Body of pancreas (tissue), 4 donors: Measurements from ENCODE around the gene DCAF11. TPM values are rescaled to one million over a fixed set of nuclear protein-coding genes. Genes with fewer than 3 reads are reported as not detected.
A peak's percentile ranks its signal among the peaks of the same experiment; 100 is the strongest.
"Not testable (repeated sequence)": the region's sequence is repeated elsewhere in the genome, so short reads cannot be mapped to it uniquely, and the experiment has no call there.

ENCODE experiments used
- ATAC-seq: fragments of 150-250 bp; one replicate; pipeline ENCODE4 v1.9.1; 2016
- DNase-seq, 4 donors: peaks; one replicate each; pipeline ENCODE4 v3.0.0-alpha.2; 2019
- H3K27ac ChIP-seq, 4 donors: fragments of 200-600 bp; sonication (generic); 1 replicate in 3 of 4; 2 replicates in 1 of 4; pipeline versions ENCODE4 v1.5.1 to v1.6.1; 2016 to 2019; ENCODE audit warnings: mild to moderate bottlenecking in 1 of 4, mixed read lengths in 1 of 4, moderate library complexity in 1 of 4
- H3K27me3 ChIP-seq, 2 donors: fragments of 200-600 bp; sonication (generic); one replicate each; pipeline ENCODE4 v1.6.0; 2016; ENCODE audit warnings: mild to moderate bottlenecking in 1 of 2
- H3K36me3 ChIP-seq, 2 donors: fragments of 200-600 bp; sonication (generic); replicated peaks in 1 of 2; 2 replicates each; pipeline ENCODE4 v1.5.1; 2016; ENCODE audit warnings: low read depth in 2 of 2; ENCODE audit not compliant: insufficient read depth in 1 of 2
- H3K4me1 ChIP-seq: fragments of 200-600 bp; sonication (generic); one replicate; pipeline ENCODE4 v1.6.0; 2016
- H3K4me3 ChIP-seq, 2 donors: fragments of 200-600 bp; sonication (generic); 1 replicate in 1 of 2; 2 replicates in 1 of 2; pipeline ENCODE4 v1.5.1; 2016 to 2019
- H3K9me3 ChIP-seq, 3 donors: fragments of 200-600 bp; sonication (generic); 1 replicate in 2 of 3; 2 replicates in 1 of 3; pipeline ENCODE4 v1.5.1; 2016
- POLR2A ChIP-seq, 3 donors: fragments of 450-650 bp; IDR thresholded peaks; one replicate each; pipeline ENCODE4 v1.6.1; 2016; ENCODE audit warnings: antibody characterized with exemption in 3 of 3, mild to moderate bottlenecking in 2 of 3
- WGBS, 2 donors: methylation state at CpG; one replicate each; pipeline ENCODE4 v1.1.5; 2017; 5-methylcytosine and 5-hydroxymethylcytosine counted together
- intact Hi-C: fragments of 100-400 bp; cut with DNase I; formaldehyde crosslinking; loops from one replicate; pipeline ENCODE4 v1.15.1; 2023
- total RNA-seq, 2 donors: library from RNA; depleted of rRNA; stranded (reverse); fragments of >200 nt; gene quantifications; one replicate each; pipeline ENCODE4 v1.1.0, GENCODE V29; 2016
- TF ChIP-seq, protein P1 (sequence below), 7 experiments: fragments of 450-650 bp in 4 of 7; fragments of 200-600 bp in 3 of 7; sonication (generic) in 3 of 7; IDR thresholded peaks; one replicate each; pipeline ENCODE4 v1.5.1; 2016 to 2019; ENCODE audit warnings: antibody characterized with exemption in 7 of 7

DCAF11 gene
- total RNA-seq, 2 donors from 2014 or later = 77.1 to 128 TPM

DNA sequence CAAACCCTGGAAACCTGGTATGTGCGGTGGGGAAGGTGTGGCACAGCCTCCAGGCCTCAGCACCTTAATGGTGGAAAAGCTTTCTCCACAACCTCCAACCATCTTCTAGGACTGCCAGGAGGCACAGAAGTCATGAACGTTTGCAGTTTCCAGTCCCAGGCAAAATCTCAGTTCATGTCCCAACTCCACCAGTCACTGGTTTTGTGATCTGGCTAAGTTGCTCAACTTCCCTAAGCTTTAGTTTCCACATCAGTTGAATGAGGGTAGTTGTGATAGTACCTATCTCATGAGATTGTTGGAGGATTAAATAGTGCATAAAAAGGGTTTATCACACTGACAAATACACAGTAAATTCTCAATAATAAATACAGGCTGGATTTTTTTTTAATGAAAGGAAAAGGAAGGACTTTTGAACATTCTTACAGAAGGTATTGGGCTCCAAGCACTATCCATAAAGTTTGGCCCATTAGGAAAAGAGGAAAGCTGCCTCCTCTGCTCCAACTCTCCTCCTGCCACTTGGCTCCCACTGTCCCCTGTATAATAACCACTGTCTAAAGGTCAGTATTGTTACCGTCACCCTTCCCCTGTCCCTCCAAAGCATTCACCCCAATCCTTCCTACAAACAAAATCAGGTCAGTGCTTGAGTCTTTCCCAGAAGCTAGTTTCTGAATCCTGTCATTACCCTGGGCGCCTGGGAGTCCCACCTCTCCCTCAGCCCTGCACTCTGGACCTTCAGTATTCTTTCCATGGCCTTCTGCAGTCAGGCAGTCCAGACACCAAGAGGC, 14.2 kb upstream of the DCAF11 start:
- intact Hi-C loops = no loop called here
- ATAC-seq (no peak), DNase-seq (no peak)
- TF ChIP-seq POLR2A (IDR thresholded peaks at IDR 0.05) = no peak
- Histone ChIP-seq H3K4me1 (peaks cover 43% of the 10 kb centered on the region), H3K4me3 (no peak overlapping the region), H3K27me3 (no peaks in the 10 kb centered on the region), H3K36me3 (peaks cover 0 to 5% of the 10 kb centered on the region in 2 donors), H3K27ac (peak overlapping the region in 1 of 4 donors; percentile 12), H3K9me3 (no peaks in the 10 kb centered on the region)
- WGBS, 2 donors = 68 to 80% methylated on average over 4 of the region's 4 CpGs

DNA sequence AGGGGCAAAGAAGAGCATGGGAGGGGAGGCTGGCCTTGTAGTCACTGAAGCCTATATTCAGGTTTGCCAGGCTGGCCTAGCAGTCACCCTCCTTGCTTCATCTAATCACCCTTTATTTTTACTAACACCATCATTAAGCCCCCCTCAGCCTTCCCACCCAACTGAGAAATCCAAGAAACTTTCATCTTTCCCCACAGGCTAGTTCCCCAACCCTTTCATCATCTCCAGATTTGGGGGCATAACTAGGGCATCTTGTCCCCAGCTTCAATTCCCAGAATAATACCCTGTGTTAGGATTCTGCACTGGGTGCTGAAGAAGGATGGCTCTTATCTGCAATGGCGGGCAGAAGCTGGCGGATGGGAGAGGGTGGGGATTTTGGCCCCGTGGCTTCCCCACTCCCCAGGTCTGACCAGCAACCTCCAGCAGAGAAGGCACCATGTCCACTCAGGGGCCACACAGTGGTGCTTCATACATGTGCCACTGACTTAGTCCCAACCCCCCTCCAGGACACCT, 13.5 kb upstream of the DCAF11 start:
- intact Hi-C loops = no loop called here
- 68 to 90% methylated on average over 3 of the region's 3 CpGs for WGBS, 2 donors
- Histone ChIP-seq H3K9me3 (no peaks in the 10 kb centered on the region), H3K36me3 (peaks cover 0 to 5% of the 10 kb centered on the region in 2 donors), H3K27me3 (no peaks in the 10 kb centered on the region), H3K4me1 (peaks cover 37% of the 10 kb centered on the region), H3K4me3 (no peak overlapping the region), H3K27ac (peak overlapping the region in 1 of 4 donors; percentile 12)
- DNase-seq (no peak), ATAC-seq (no peak)
- TF ChIP-seq, protein P1, sequence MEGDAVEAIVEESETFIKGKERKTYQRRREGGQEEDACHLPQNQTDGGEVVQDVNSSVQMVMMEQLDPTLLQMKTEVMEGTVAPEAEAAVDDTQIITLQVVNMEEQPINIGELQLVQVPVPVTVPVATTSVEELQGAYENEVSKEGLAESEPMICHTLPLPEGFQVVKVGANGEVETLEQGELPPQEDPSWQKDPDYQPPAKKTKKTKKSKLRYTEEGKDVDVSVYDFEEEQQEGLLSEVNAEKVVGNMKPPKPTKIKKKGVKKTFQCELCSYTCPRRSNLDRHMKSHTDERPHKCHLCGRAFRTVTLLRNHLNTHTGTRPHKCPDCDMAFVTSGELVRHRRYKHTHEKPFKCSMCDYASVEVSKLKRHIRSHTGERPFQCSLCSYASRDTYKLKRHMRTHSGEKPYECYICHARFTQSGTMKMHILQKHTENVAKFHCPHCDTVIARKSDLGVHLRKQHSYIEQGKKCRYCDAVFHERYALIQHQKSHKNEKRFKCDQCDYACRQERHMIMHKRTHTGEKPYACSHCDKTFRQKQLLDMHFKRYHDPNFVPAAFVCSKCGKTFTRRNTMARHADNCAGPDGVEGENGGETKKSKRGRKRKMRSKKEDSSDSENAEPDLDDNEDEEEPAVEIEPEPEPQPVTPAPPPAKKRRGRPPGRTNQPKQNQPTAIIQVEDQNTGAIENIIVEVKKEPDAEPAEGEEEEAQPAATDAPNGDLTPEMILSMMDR (IDR thresholded peaks at IDR 0.05) = no peak
- no peak for TF ChIP-seq POLR2A (IDR thresholded peaks at IDR 0.05)

DNA sequence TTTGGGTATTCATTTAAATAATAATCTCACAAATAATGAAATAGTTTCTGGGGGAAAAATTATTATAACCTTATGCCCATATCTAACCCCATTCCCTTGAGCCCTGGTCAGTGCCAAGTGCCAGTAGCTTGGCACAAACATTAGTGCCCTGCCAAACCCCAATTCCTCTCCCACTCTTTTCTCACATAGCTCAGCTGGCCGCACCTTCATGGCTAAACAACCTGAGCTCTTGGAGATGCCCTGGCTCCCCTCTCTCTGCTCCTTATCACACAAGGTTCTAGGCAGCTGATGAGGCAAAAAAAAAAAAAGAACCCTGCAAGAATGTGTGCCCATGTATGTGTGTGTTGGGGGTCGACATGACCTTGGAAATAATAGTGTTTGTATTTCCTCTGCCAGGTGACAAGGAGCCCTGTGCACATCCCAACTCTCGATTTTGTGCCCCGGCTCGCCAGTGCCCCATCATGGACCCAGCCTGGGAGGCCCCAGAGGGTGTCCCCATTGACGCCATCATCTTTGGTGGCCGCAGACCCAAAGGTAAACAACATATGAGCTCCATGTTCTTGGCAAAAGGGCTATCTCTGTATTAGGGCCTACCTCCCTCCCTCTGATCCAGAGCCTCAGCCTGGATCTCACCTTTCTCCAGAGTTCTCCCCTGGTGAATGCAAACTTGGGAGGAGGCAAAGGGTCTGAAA, 12.1 kb upstream of the DCAF11 start:
- H3K4me3 ChIP-seq = no peak overlapping the region
- WGBS, 2 donors = 71 to 75% methylated on average over 7 of the region's 7 CpGs
- no peak for ATAC-seq
- H3K27me3 ChIP-seq = no peaks in the 10 kb centered on the region
- H3K9me3 ChIP-seq = no peaks in the 10 kb centered on the region
- peaks cover 30% of the 10 kb centered on the region for H3K4me1 ChIP-seq
- peaks cover 0 to 5% of the 10 kb centered on the region in 2 donors for H3K36me3 ChIP-seq
- TF ChIP-seq, protein P1 (IDR thresholded peaks at IDR 0.05) = no peak
- no peak for TF ChIP-seq POLR2A (IDR thresholded peaks at IDR 0.05)
- DNase-seq = no peak
- H3K27ac ChIP-seq = no peak overlapping the region
- intact Hi-C loops = no loop called here

DNA sequence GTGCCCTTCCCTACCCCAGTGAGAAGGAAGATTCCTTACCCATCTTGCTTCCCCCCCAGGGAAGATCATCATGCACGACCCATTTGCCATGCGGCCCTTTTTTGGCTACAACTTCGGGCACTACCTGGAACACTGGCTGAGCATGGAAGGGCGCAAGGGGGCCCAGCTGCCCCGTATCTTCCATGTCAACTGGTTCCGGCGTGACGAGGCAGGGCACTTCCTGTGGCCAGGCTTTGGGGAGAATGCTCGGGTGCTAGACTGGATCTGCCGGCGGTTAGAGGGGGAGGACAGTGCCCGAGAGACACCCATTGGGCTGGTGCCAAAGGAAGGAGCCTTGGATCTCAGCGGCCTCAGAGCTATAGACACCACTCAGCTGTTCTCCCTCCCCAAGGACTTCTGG, 11.1 kb upstream of the DCAF11 start:
- Histone ChIP-seq H3K36me3 (peaks cover 0 to 5% of the 10 kb centered on the region in 2 donors), H3K27me3 (no peaks in the 10 kb centered on the region), H3K27ac (no peak overlapping the region), H3K4me1 (peaks cover 25% of the 10 kb centered on the region), H3K9me3 (no peaks in the 10 kb centered on the region), H3K4me3 (no peak overlapping the region)
- DNase-seq (no peak), ATAC-seq (no peak)
- 90% methylated on average over 13 of the region's 13 CpGs; no CpG with 5 or more reads in 1 of the 2 donors for WGBS, 2 donors
- no peak for TF ChIP-seq POLR2A (IDR thresholded peaks at IDR 0.05)
- intact Hi-C loops = no loop called here

DNA sequence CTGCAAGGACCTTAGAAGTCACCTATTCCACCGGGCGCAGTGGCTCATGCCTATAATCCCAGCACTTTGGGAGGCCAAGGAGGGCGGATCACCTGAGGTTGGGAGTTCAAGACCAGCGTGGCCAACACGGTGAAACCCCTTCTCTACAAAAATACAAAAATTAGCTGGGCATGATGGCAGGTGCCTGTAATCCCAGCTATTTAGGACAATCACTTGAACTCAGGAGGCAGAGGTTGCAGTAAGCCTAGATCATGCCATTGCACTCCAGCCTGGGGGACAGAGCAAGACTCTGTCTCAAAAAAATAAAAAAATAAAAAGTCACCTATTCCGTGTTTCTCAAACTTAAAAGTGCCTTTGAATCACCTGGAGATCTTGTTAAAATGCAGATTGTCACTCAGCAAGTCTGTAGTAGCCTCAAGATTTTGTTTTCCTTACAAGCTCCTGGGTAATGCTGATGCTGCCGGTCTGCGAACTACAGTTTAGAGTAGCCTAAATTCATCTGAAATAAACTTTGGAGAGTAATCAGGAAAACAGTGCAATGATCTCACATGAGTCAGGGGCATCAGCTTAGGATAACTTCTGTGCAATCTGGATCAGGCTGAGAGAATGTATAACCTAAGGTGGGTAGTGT, 8.9 kb upstream of the DCAF11 start:
- WGBS, 2 donors = 80 to 91% methylated on average over 8 of the region's 8 CpGs
- peak overlapping the region in 1 of 4 donors; percentile 26 for H3K27ac ChIP-seq
- not testable (repeated sequence) for H3K4me3 ChIP-seq, H3K36me3 ChIP-seq, DNase-seq, H3K9me3 ChIP-seq, H3K27me3 ChIP-seq, ATAC-seq
- peaks cover 30% of the 10 kb centered on the region for H3K4me1 ChIP-seq
- intact Hi-C loops = loop anchor here (5.0 kb wide), 1 partner anchor 48 kb away; no protein-coding TSS in a partner anchor
